BJ (cell line): ENCODE data around the gene CDC42BPB. TPM values are rescaled to one million over a fixed set of nuclear protein-coding genes. Genes with fewer than 3 reads are reported as not detected.

Source experiments
- CTCF ChIA-PET: fragments of 350-600 bp; formaldehyde crosslinking; extraction: SDS; loops from one replicate; lab custom pipeline; 2021; ENCODE audit warnings: antibody characterized with exemption, inconsistent platforms; lab: Yijun Ruan, JAX
- POLR2A ChIA-PET: fragments of 300-600 bp; sonication (Branson Sonifier 250); formaldehyde crosslinking; extraction: SDS; loops from one replicate; lab custom pipeline; 2021; ENCODE audit warnings: antibody characterized with exemption; lab: Charles Lee
- DNase-seq: peaks from one replicate; pipeline ENCODE4 v3.0.0-alpha.2; 2011; ENCODE audit warnings: low read depth
- H3K27me3 ChIP-seq: 2 replicates; pipeline ENCODE4 v1.6.0; 2011; ENCODE audit warnings: low read length; ENCODE audit not compliant: control insufficient read depth, insufficient read depth
- H3K36me3 ChIP-seq: 2 replicates; pipeline ENCODE4 v1.5.1; 2011; ENCODE audit warnings: low read length; ENCODE audit not compliant: control insufficient read depth, insufficient read depth
- H3K4me3 ChIP-seq: 2 replicates; pipeline ENCODE4 v1.5.1; 2011; ENCODE audit warnings: low read depth, mild to moderate bottlenecking, control low read depth, low read length
- polyA plus RNA-seq: library from polyadenylated mRNA; depleted of rRNA; stranded (reverse); fragments of >200 nt; gene quantifications from 2 replicates; pipeline ENCODE4 v1.2.3, GENCODE V29; 2011
- TF ChIP-seq, protein P1 (sequence below): IDR thresholded peaks from 2 replicates; pipeline ENCODE4 v1.5.1; 2011; ENCODE audit warnings: low read depth, mild to moderate bottlenecking, control low read depth, inconsistent platforms, low read length, moderate library complexity; ENCODE audit not compliant: insufficient read depth

Gene CDC42BPB
- polyA plus RNA-seq, 1 experiment: 66.5 TPM

DNA sequence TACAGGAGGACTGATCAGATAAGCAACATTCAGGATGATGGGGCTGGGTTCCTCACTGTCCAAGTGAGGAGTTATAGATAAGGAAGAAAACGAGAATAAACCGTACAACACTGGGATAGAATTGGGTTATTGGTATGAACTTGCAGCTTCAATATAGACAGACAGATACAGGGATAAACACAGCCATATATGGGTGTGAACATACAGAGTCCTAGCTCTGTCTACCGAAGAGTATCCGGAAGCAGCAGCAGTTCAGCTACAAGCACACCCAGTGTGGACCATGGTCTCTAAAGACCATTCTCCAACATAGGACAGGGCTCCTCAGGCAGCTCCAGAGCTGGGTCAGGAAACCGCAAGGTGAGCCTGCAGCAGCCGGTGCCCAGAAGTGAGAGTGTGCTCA is 40.8 kb downstream of the CDC42BPB start:
- TF ChIP-seq, protein P1, sequence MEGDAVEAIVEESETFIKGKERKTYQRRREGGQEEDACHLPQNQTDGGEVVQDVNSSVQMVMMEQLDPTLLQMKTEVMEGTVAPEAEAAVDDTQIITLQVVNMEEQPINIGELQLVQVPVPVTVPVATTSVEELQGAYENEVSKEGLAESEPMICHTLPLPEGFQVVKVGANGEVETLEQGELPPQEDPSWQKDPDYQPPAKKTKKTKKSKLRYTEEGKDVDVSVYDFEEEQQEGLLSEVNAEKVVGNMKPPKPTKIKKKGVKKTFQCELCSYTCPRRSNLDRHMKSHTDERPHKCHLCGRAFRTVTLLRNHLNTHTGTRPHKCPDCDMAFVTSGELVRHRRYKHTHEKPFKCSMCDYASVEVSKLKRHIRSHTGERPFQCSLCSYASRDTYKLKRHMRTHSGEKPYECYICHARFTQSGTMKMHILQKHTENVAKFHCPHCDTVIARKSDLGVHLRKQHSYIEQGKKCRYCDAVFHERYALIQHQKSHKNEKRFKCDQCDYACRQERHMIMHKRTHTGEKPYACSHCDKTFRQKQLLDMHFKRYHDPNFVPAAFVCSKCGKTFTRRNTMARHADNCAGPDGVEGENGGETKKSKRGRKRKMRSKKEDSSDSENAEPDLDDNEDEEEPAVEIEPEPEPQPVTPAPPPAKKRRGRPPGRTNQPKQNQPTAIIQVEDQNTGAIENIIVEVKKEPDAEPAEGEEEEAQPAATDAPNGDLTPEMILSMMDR: no peak
- no peak for DNase-seq
- peaks cover 3% of the 10 kb centered on the region for H3K36me3 ChIP-seq
- ChIA-PET CTCF (interaction anchor here (0.6 kb wide), 1 partner anchor 48 kb away, joined by 3 read pairs; no protein-coding TSS in a partner anchor), POLR2A (interaction anchor here (0.5 kb wide), 1 partner anchor 80 kb away, joined by 6 read pairs; no protein-coding TSS in a partner anchor)
- no peaks in the 10 kb centered on the region for H3K27me3 ChIP-seq
- H3K4me3 ChIP-seq: no peak overlapping the region

DNA sequence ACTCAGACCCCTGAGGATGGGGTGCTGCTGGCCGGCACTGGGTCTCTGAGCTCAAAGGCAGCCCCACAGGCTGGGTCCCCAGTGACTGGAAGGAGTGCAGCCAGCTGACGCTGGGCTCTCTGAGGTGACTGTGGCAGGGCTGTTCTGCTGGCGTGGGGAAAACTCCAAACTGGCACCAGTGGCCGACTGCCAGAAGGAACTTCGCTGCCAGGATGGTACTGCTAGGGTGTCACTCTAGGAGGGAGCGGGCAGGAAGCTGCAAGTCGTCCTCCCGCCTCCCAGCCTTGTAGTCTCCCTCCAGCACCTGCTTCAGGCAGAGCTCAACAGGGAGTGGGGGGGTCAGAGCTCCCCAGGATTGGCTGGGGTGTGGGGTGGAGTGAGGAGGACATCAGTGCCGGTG is 41.3 kb downstream of the CDC42BPB start:
- CTCF ChIA-PET: interaction anchor here (1.1 kb wide), 1 partner anchor 9 kb away, joined by 3 read pairs; no protein-coding TSS in a partner anchor
- TF ChIP-seq, protein P1: no peak
- no peaks in the 10 kb centered on the region for H3K27me3 ChIP-seq
- no peak overlapping the region for H3K4me3 ChIP-seq
- DNase-seq: no peak
- POLR2A ChIA-PET: interaction anchor here (0.5 kb wide), 1 partner anchor 80 kb away, joined by 6 read pairs; no protein-coding TSS in a partner anchor
- peaks cover 4% of the 10 kb centered on the region for H3K36me3 ChIP-seq

DNA sequence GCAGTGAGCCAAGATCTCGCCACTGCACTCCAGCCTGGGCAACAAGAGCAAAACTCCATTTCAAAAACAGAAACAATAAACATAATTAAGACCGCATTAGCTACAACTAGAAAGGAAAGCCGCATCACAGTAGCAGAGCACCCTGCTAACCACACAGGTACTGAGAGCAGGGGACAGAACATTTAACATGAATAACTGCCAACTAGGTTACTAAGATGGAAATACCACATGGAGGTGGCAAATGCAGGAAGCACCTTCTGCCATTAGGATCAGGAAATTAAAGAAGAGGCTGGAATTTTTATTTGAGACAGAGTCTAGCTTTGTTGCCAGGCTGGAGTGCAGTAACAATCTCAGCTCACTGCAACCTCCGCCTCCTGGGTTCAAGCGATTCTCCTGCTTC is 41.9 kb downstream of the CDC42BPB start:
- ChIA-PET CTCF (interaction anchor here (1.1 kb wide), 1 partner anchor 9 kb away, joined by 3 read pairs; no protein-coding TSS in a partner anchor), POLR2A (no interaction called here)

DNA sequence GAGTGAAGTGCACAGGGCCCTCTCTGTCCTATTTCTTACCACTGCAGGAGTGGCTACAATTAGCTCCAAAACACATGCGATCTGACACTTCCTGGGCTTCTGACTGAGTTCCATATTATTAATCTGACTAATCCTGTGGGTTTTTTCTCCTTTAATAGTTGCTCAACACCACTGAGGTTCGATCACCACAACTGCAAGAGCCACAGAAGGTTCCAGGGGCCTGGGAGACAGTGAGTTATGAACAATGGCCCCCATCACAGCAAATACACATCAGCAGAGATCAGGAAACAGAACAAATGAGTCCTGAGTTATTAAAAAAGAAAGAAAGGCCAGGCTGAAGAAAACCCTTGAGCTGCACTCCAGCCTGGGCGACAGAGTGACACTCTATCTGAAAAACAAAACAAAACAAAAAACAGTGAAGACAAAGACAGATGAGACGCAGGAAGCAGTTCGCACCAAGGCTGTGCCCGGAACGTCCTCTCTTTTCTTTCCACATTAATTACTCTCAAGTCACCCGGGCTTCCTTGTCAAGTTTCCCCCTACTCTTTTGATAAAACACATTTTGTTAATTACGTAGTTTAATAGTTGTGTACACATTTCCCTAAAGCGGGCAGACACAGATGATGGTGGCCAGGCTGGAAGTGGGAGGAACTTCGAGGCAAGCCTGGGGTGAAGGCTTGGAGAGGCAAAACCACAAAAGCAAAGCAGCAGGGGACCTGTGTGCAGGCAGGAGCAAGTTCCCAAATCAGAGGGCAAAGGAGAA is 42.7 kb downstream of the CDC42BPB start:
- ChIA-PET CTCF (interaction anchor here (1.3 kb wide), 1 partner anchor 15 kb away, joined by 4 read pairs; no protein-coding TSS in a partner anchor), POLR2A (no interaction called here)
- TF ChIP-seq, protein P1: no peak
- Histone ChIP-seq H3K36me3 (peaks cover 12% of the 10 kb centered on the region), H3K4me3 (no peak overlapping the region), H3K27me3 (no peaks in the 10 kb centered on the region)
- DNase-seq: no peak

More for the DNA sequence above, 41.9 kb downstream of the CDC42BPB start:
- TF ChIP-seq, protein P1: no peak
- Histone ChIP-seq H3K27me3 (no peaks in the 10 kb centered on the region), H3K36me3 (peaks cover 7% of the 10 kb centered on the region), H3K4me3 (no peak overlapping the region)
- no peak for DNase-seq

DNA sequence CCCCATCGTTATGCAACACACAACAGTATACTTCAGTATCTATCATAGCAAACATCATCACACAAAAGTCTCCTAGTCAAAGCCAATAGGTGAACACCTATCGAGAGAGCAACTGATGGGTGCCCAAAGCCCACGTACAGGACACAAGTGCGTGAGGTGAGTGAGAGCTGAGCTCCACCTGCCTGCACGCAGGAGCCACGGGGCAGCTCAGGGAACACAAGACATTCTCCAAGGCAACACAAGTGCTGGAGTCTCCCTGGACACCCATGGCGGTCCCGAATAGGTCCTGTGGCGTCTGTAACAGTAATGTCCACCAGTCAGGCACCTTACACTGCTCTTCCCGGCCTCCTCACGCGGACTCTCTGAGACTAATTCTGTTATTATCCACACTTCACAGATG is 44.3 kb downstream of the CDC42BPB start:
- peaks cover 12% of the 10 kb centered on the region for H3K36me3 ChIP-seq
- ChIA-PET POLR2A (no interaction called here), CTCF (no interaction called here)
- TF ChIP-seq, protein P1: no peak
- no peak overlapping the region for H3K4me3 ChIP-seq
- DNase-seq: no peak
- H3K27me3 ChIP-seq: no peaks in the 10 kb centered on the region
